GM23338 (cell line): ENCODE data around the gene DBF4B. TPM values are rescaled to one million over a fixed set of nuclear protein-coding genes. Genes with fewer than 3 reads are reported as not detected.

Experiments used
- ATAC-seq: fragments of 200-7000 bp; cut with Tn5 transposase; 3 replicates; pipeline ENCODE4 v1.9.1; 2020
- DNase-seq: peaks from one replicate; pipeline ENCODE4 v3.0.0-alpha.2; 2015; ENCODE audit warnings: low spot score
- H2AFZ ChIP-seq: fragments of 200-600 bp; sonication (generic); 2 replicates; pipeline ENCODE4 v1.8.0; 2016; ENCODE audit warnings: antibody characterized with exemption, mild to moderate bottlenecking, moderate library complexity
- H3F3A ChIP-seq: fragments of 200-600 bp; sonication (generic); replicated peaks from 2 replicates; pipeline ENCODE4 v1.8.0; 2017; ENCODE audit warnings: antibody characterized with exemption, mixed run types, low read depth
- H3K27ac ChIP-seq: fragments of 200-600 bp; sonication (generic); 2 replicates; pipeline ENCODE4 v1.6.1; 2016; ENCODE audit warnings: low read depth
- H3K27me3 ChIP-seq: fragments of 200-600 bp; sonication (generic); 2 replicates; pipeline ENCODE4 v1.8.0; 2016; ENCODE audit warnings: mild to moderate bottlenecking, mixed run types, moderate library complexity; ENCODE audit not compliant: insufficient read depth
- H3K36me3 ChIP-seq: fragments of 200-600 bp; sonication (generic); 2 replicates; pipeline ENCODE4 v1.8.0; 2016; ENCODE audit warnings: mild to moderate bottlenecking; ENCODE audit not compliant: insufficient read depth
- H3K4me1 ChIP-seq: fragments of 200-600 bp; sonication (generic); 2 replicates; pipeline ENCODE4 v1.8.0; 2016; ENCODE audit warnings: mild to moderate bottlenecking, moderate library complexity; ENCODE audit not compliant: insufficient read depth
- H3K4me2 ChIP-seq: fragments of 200-600 bp; sonication (generic); 2 replicates; pipeline ENCODE4 v1.7.1; 2017; ENCODE audit warnings: mixed run types
- H3K4me3 ChIP-seq: fragments of 200-600 bp; sonication (generic); 2 replicates; pipeline ENCODE4 v1.6.1; 2016; ENCODE audit warnings: mixed run types
- H3K79me2 ChIP-seq: fragments of 200-600 bp; sonication (generic); replicated peaks from 2 replicates; pipeline ENCODE4 v1.8.0; 2017; ENCODE audit warnings: mild to moderate bottlenecking; ENCODE audit not compliant: insufficient read depth
- H3K9me2 ChIP-seq: fragments of 200-600 bp; sonication (generic); 2 replicates; pipeline ENCODE4 v1.8.0; 2017; ENCODE audit not compliant: insufficient read depth
- H4K20me1 ChIP-seq: fragments of 200-600 bp; sonication (generic); replicated peaks from 2 replicates; pipeline ENCODE4 v1.8.0; 2017; ENCODE audit warnings: mild to moderate bottlenecking; ENCODE audit not compliant: insufficient read depth
- H3K27ac Mint-ChIP-seq: 2 replicates; pipeline ENCODE4 v1.8.0; 2020; ENCODE audit warnings: inconsistent platforms, mild to moderate bottlenecking, moderate library complexity, mixed read lengths
- H3K27me3 Mint-ChIP-seq: 3 replicates; pipeline ENCODE4 v1.8.0; 2022; ENCODE audit warnings: low read depth, mild to moderate bottlenecking, moderate library complexity, mixed read lengths, inconsistent platforms; ENCODE audit not compliant: insufficient read depth, poor library complexity
- H3K36me3 Mint-ChIP-seq: 3 replicates; pipeline ENCODE4 v1.8.0; 2021; ENCODE audit warnings: low read depth, mild to moderate bottlenecking, inconsistent platforms, moderate library complexity, mixed read lengths
- H3K4me1 Mint-ChIP-seq: 3 replicates; pipeline ENCODE4 v1.8.0; 2020; ENCODE audit warnings: mild to moderate bottlenecking, inconsistent platforms, mixed read lengths
- H3K4me3 Mint-ChIP-seq: 3 replicates; pipeline ENCODE4 v1.8.0; 2021; ENCODE audit warnings: moderate library complexity, mild to moderate bottlenecking, inconsistent platforms, mixed read lengths
- H3K9me3 Mint-ChIP-seq: 3 replicates; pipeline ENCODE4 v1.8.0; 2020; ENCODE audit warnings: moderate library complexity, mild to moderate bottlenecking, inconsistent platforms, mixed read lengths
- CREB1 ChIP-seq: fragments of 250-450 bp; sonication (Bioruptor Pico); IDR thresholded peaks from 2 replicates; pipeline ENCODE4 v1.5.0; 2020; ENCODE audit warnings: low read depth, mild to moderate bottlenecking, moderate library complexity
- CTCF ChIP-seq, 2 experiments: fragments of 200-600 bp in 1 of 2; sonication (generic) in 1 of 2; conservative IDR thresholded peaks; 2 replicates each; pipeline versions ENCODE4 v1.5.1 to v1.6.1; 2016 to 2017; ENCODE audit warnings: antibody characterized with exemption in 2 of 2, low read depth in 2 of 2, mild to moderate bottlenecking in 2 of 2, moderate library complexity in 1 of 2
- ETS1 ChIP-seq: IDR thresholded peaks from 2 replicates; pipeline ENCODE4 v1.6.1; 2016; ENCODE audit warnings: antibody characterized with exemption
- EZH2 ChIP-seq: fragments of 200-600 bp; sonication (generic); IDR thresholded peaks from one replicate; pipeline ENCODE4 v1.8.0; 2017; ENCODE audit warnings: antibody characterized with exemption, mild to moderate bottlenecking, low read depth; ENCODE audit not compliant: unreplicated experiment
- EZH2phosphoT487 ChIP-seq: fragments of 200-600 bp; sonication (generic); IDR thresholded peaks from one replicate; pipeline ENCODE4 v1.8.1; 2018; ENCODE audit warnings: antibody characterized with exemption; ENCODE audit not compliant: unreplicated experiment
- JUNB ChIP-seq: IDR thresholded peaks from one replicate; pipeline ENCODE4 v1.6.1; 2016; ENCODE audit warnings: antibody characterized with exemption; ENCODE audit not compliant: unreplicated experiment
- NANOG ChIP-seq: IDR thresholded peaks from 2 replicates; pipeline ENCODE4 v1.6.1; 2016; ENCODE audit warnings: antibody characterized with exemption, borderline replicate concordance
- POLR2AphosphoS5 ChIP-seq: IDR thresholded peaks from 2 replicates; pipeline ENCODE4 v1.6.1; 2016; ENCODE audit warnings: antibody characterized with exemption, low read depth
- REST ChIP-seq: IDR thresholded peaks from one replicate; pipeline ENCODE4 v1.6.1; 2018; ENCODE audit warnings: antibody characterized with exemption; ENCODE audit not compliant: unreplicated experiment
- STAT1 ChIP-seq: IDR thresholded peaks from one replicate; pipeline ENCODE4 v1.6.1; 2016; ENCODE audit warnings: antibody characterized with exemption; ENCODE audit not compliant: unreplicated experiment
- ZNF114 ChIP-seq: fragments of 250-450 bp; sonication (Bioruptor Pico); IDR thresholded peaks from 2 replicates; pipeline ENCODE4 v1.5.0; 2020; ENCODE audit warnings: mild to moderate bottlenecking, moderate library complexity
- ZNF331 ChIP-seq: fragments of 250-450 bp; sonication (Bioruptor Pico); IDR thresholded peaks from 2 replicates; pipeline ENCODE4 v1.5.0; 2020; ENCODE audit warnings: low read depth, mild to moderate bottlenecking, moderate library complexity
- ZNF462 ChIP-seq: fragments of 250-450 bp; sonication (Bioruptor Pico); IDR thresholded peaks from 2 replicates; pipeline ENCODE4 v1.5.0; 2020; ENCODE audit warnings: mild to moderate bottlenecking, moderate library complexity
- polyA plus RNA-seq: library from polyadenylated mRNA; unstranded; fragments of >200 nt; fragmentation: Nextera tagmentation; extraction: Ambion mirVana; gene quantifications from 2 replicates; pipeline ENCODE4 v1.2.1, GENCODE V29; 2016
- total RNA-seq: library from RNA; depleted of rRNA; stranded (reverse); fragments of >200 nt; shearing (Covaris generic); gene quantifications from 2 replicates; pipeline ENCODE4 v1.2.3, GENCODE V29; 2014

Gene DBF4B
- total and polyA plus RNA-seq, 2 experiments from 2014 or later: 9.9 to 16.4 TPM

- Histone ChIP-seq H3K27me3 (no peaks in the 10 kb centered on the region), H4K20me1 (0 out of 2 replicates have a peak, but pooled peaks cover 4% of the 10 kb centered on the region), H3K4me2 (no peak overlapping the region), H3K4me3 (no peak overlapping the region), H3F3A (no peaks in the 10 kb centered on the region), H3K9me2 (no peaks in the 10 kb centered on the region), H3K79me2 (no peaks in the 10 kb centered on the region), H2AFZ (no peak overlapping the region), H3K36me3 (peaks cover 14% of the 10 kb centered on the region), H3K4me1 (no peaks in the 10 kb centered on the region), H3K27ac (no peak overlapping the region)
- DNase-seq (no peak), ATAC-seq (no peak)
- Mint-ChIP-seq H3K36me3 (peaks cover 17% of the 10 kb centered on the region; the same call in 2 of the 3 replicates), H3K27me3 (no peaks in the 10 kb centered on the region), H3K4me1 (no peaks in the 10 kb centered on the region), H3K4me3 (no peak overlapping the region), H3K9me3 (no peaks in the 10 kb centered on the region), H3K27ac (no peak overlapping the region)
- no peak for TF ChIP-seq CREB1 (CRISPR knock-in tag)
- TF ChIP-seq EZH2: no peak
- TF ChIP-seq ZNF331: no peak
- TF ChIP-seq ETS1: no peak
- no peak for TF ChIP-seq REST
- TF ChIP-seq ZNF462 (CRISPR knock-in tag): no peak
- no peak for TF ChIP-seq ZNF114
- TF ChIP-seq EZH2phosphoT487: no peak
- no peak for TF ChIP-seq NANOG
- TF ChIP-seq STAT1: no peak
- TF ChIP-seq CTCF (conservative IDR thresholded peaks at IDR 0.05; ENCODE audit: low read depth in 2 of 2): no peak
- no peak for TF ChIP-seq POLR2AphosphoS5
- no peak for TF ChIP-seq JUNB
Observed at GRCh38 chr17:44677136-44677535, 31.3 kb upstream of the DBF4B start.
